ENCODE data around the gene ESRRG. TPM values are rescaled to one million over a fixed set of nuclear protein-coding genes. Genes with fewer than 3 reads are reported as not detected.

The ESRRG gene
- total and polyA plus RNA-seq, 2 of the 8 experiments (the other 6 are each of a cell fraction or from before 2014, with no cell fraction given) = 0.59 to 1.4 TPM

- FAIRE-seq = no peak
- Histone ChIP-seq H3K4ac (replicated peaks; ENCODE audit: insufficient read length, low read depth, low read length) (no peak overlapping the region), H3K79me1 (ENCODE audit: low read depth, low read length) (no peaks in the 10 kb centered on the region), H3K23me2 (ENCODE audit: low read depth, low read length) (no peaks in the 10 kb centered on the region; the same call in 1 of the 2 replicates), H4K20me1 (replicated peaks in 1 of 2; ENCODE audit: control insufficient read depth in 1 of 2, insufficient read depth in 2 of 2, low read length in 2 of 2) (no peaks in the 10 kb centered on the region), H3K4me3 (ENCODE audit: extremely low read depth in 1 of 4, insufficient read depth in 2 of 4, low read depth in 3 of 4, low read length in 4 of 4) (no peak overlapping the region), H2BK12ac (ENCODE audit: low read depth, low read length) (no peak overlapping the region), H3K36me3 (ENCODE audit: control insufficient read depth in 2 of 4, insufficient read depth in 4 of 4, low read length in 3 of 4) (no peaks in the 10 kb centered on the region), H3K23ac (ENCODE audit: insufficient read length) (no peak overlapping the region), H3K79me2 (ENCODE audit: control insufficient read depth in 1 of 2, insufficient read depth in 2 of 2, low read length in 2 of 2) (no peaks in the 10 kb centered on the region), H2BK120ac (replicated peaks; ENCODE audit: low read depth, low read length) (no peak overlapping the region), H3K4me1 (replicated peaks in 1 of 4; ENCODE audit: control insufficient read depth in 3 of 4, insufficient read depth in 4 of 4, low read length in 3 of 4) (no peaks in the 10 kb centered on the region), H3K9me3 (ENCODE audit: insufficient read depth in 2 of 2, low read depth in 1 of 2, low read length in 1 of 2) (no peaks in the 10 kb centered on the region), H2BK20ac (ENCODE audit: low read length) (no peak overlapping the region), H3K14ac (ENCODE audit: insufficient read length) (no peak overlapping the region), H3K27me3 (replicated peaks in 1 of 4; ENCODE audit: control insufficient read depth in 3 of 4, extremely low read depth in 1 of 4, insufficient read depth in 3 of 4, low read length in 3 of 4) (peaks cover 0 to 1% (median 0%) of the 10 kb centered on the region in 4 experiments; a peak in 1 of 7 replicates), H3K18ac (ENCODE audit: extremely low read depth, low read length) (no peak overlapping the region), H2AFZ (ENCODE audit: low read length) (no peak overlapping the region), H3K27ac (ENCODE audit: low read depth, low read length) (no peak overlapping the region), H4K91ac (replicated peaks; ENCODE audit: insufficient read length, low read length) (no peak overlapping the region), H2BK15ac (ENCODE audit: low read length) (no peak overlapping the region), H2AK5ac (ENCODE audit: low read depth, low read length) (no peak overlapping the region), H3K4me2 (ENCODE audit: insufficient read depth in 1 of 2, low read depth in 2 of 2, low read length in 2 of 2) (no peak overlapping the region), H3K9ac (replicated peaks in 1 of 4; ENCODE audit: extremely low read depth in 1 of 4, low read depth in 3 of 4, low read length in 3 of 4) (no peak overlapping the region), H2BK5ac (ENCODE audit: low read depth, low read length) (no peak overlapping the region), H4K8ac (ENCODE audit: extremely low read depth, insufficient read depth, low read length) (no peak overlapping the region), H3K56ac (replicated peaks; ENCODE audit: insufficient read length, low read depth, low read length) (no peak overlapping the region), H4K5ac (ENCODE audit: insufficient read length, low read depth, low read length) (no peak overlapping the region)
- ChIA-PET POLR2A (ENCODE audit: partially characterized antibody) (no interaction called here), CTCF (ENCODE audit: partially characterized antibody) (interaction anchor here (1.3 kb wide), 1 partner anchor 11 kb away, joined by 4 read pairs; no protein-coding TSS in a partner anchor)
- DNase-seq (ENCODE audit: low read depth in 1 of 2, low spot score in 2 of 2) = no peak
- TF ChIP-seq CTCF (IDR thresholded peaks at IDR 0.05; ENCODE audit: control extremely low read depth in 1 of 3, insufficient read depth in 1 of 3, low read depth in 1 of 3, low read length in 3 of 3) (no peak), EGR1 (IDR thresholded peaks at IDR 0.05; ENCODE audit: borderline replicate concordance, low read depth, low read length) (no peak), RFX5 (IDR thresholded peaks at IDR 0.05; ENCODE audit: borderline replicate concordance, low read depth, low read length) (no peak), EZH2 (IDR thresholded peaks at IDR 0.05; ENCODE audit: low read depth, low read length, severe bottlenecking) (no peak), HDAC2 (IDR thresholded peaks at IDR 0.05; ENCODE audit: borderline replicate concordance in 1 of 2, low read depth in 2 of 2, low read length in 2 of 2) (no peak), NANOG (IDR thresholded peaks at IDR 0.05; ENCODE audit: insufficient read depth, low read depth, low read length, poor library complexity, severe bottlenecking) (no peak), MAX (IDR thresholded peaks at IDR 0.05) (no peak), SP2 (IDR thresholded peaks at IDR 0.05; ENCODE audit: low read length) (no peak), GTF2F1 (IDR thresholded peaks at IDR 0.05; ENCODE audit: borderline replicate concordance, low read depth, low read length) (no peak), POLR2A (IDR thresholded peaks at IDR 0.05; ENCODE audit: control extremely low read depth in 1 of 2, low read depth in 2 of 2, low read length in 2 of 2) (no peak)
- 96% methylated on average over 1 of the region's 1 CpG; no CpG with 5 or more reads in 1 of the 2 experiments for WGBS, 2 experiments (ENCODE audit: extremely low coverage in 1 of 2, insufficient coverage in 1 of 2, insufficient read length in 1 of 2, insufficient replicate concordance in 2 of 2, low coverage in 1 of 2, low lambda C conversion rate in 2 of 2, missing lambda C conversion rate in 1 of 2)
Observed at GRCh38 chr1:216464489-216464888, 258.7 kb downstream of the ESRRG start.

Data from H1 (cell line).